HG02623 (cell line): Measurements from ENCODE around the gene PARD3B.

Source experiments
- ATAC-seq: cut with Tn5 transposase; IDR thresholded peaks from one replicate; pipeline ENCODE4 v1.9.1; 2021; ENCODE audit warnings: moderate library complexity; ENCODE audit not compliant: unreplicated experiment

The PARD3B gene

DNA sequence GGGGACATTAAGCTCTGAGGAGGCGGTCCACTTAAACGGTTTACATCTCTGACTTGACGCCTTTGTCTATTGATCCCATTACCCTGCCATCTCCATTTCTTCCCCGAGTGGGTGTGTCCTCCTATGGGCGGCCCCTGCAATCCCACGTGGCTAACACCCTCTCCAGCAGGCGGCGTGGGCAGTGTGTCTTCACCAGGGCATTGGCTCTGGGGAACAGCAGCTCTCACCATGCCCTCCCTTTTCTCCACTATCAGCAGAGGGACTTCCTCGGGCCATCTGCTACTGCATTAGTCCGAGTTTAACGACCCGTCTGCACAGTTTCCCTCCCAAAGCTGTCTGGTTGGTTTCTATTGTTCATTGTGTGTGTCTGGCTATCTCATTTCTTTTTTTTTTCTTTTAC lies 625.1 kb downstream of the PARD3B start:
- no peak for ATAC-seq

GRCh38 chr2:205171261-205171940 lies 626.1 kb downstream of the PARD3B start:
- ATAC-seq: no peak

GRCh38 chr2:205175831-205176230 lies 630.6 kb downstream of the PARD3B start:
- ATAC-seq: no peak

DNA sequence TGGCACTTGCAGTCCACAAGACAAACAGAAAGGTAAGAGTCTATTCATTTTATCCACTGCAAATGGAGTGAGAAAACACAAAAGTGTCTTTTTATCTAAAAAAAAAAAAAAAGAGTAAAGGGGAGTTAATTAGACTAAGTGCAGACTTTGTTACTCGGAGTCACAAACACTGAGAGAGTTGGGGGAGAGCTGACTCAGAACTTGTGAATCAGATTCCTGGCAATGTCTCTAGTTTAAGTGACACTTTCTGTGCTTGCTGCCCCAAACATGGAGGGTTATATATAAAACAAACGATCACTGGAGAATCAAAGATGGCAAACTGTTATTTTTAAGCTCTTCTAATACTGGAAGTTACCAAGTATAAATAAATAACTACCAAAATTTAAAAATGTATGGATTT lies 631.3 kb downstream of the PARD3B start:
- ATAC-seq: no peak

- no peak for ATAC-seq
Observed at GRCh38 chr2:205177546-205177945, 632.3 kb downstream of the PARD3B start.

DNA sequence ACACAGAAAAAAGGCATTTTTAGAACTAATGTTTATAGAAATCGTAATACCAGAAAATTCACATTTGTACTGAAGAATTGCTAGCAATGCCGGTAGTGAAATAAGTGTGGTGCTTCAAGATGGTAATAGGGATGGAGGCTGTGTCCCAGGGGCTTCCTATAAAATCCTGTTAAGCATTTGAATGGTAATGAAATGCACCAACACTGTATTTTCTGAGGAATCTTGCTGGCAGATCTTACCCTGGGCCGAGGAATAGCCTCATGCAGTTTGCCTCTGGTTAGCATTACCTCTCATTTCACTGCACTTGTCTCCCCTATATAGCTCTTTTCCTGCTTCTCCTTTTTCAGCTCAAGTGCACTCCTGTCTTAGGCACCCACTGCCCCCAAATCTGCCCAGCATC lies 635.5 kb downstream of the PARD3B start:
- no peak for ATAC-seq

DNA sequence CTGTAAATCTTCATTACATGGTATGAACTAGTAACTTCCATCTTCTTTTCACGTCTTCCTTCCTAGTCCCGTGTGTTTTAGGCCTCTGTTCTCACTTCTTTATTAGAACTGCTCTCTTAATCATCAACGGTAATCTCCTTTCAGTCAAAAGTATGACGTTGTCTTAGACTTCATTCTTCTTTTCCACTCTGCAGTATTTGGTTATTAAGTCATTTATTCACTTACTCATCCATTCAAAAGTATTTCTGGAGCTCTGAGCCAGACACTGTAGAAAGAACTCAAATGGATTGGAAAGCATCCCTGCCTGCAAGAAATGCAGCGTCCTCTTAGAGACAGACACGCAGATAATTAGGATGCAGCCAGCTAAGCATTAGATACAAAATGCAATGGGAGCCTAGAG lies 642.5 kb downstream of the PARD3B start:
- ATAC-seq: no peak

GRCh38 chr2:205188239-205189138 lies 643.2 kb downstream of the PARD3B start:
- ATAC-seq: no peak

DNA sequence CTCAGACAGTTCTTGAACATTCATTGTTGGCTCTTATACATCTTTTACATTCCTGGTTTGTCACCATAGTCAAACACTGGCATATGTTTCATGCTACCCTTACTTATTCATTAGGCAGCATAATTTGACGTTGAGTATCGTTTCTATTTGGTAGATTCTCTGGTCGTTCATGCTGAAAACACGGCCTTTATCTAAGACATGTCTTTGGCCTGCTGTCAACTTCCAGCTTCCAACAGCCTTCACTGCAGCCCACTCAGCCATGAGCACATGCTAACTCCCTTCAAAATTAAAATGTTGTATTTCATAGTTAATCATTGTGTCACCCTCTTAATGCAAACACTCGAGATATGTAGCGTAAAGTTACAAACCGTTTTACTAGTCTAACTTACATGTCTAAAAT lies 644.0 kb downstream of the PARD3B start:
- no peak for ATAC-seq

DNA sequence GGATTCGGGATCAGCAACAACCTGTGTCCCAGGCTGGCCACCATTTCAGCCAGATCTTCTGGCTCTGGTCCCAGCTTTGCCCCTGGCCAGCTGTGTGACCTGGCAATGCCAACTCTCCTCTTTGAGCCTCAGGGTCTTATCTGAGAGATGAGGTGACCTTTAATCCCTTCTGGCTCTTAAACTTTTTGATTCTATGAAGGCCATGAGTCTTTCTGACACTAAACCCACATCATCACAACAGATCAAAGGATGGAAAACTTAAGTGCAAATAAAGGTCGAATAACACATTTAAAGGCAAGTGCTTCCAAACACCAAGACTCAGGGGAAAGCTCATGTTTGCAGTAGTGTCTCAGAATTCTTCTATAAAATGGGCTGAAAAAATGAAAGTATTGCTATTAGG lies 645.3 kb downstream of the PARD3B start:
- ATAC-seq: no peak

DNA sequence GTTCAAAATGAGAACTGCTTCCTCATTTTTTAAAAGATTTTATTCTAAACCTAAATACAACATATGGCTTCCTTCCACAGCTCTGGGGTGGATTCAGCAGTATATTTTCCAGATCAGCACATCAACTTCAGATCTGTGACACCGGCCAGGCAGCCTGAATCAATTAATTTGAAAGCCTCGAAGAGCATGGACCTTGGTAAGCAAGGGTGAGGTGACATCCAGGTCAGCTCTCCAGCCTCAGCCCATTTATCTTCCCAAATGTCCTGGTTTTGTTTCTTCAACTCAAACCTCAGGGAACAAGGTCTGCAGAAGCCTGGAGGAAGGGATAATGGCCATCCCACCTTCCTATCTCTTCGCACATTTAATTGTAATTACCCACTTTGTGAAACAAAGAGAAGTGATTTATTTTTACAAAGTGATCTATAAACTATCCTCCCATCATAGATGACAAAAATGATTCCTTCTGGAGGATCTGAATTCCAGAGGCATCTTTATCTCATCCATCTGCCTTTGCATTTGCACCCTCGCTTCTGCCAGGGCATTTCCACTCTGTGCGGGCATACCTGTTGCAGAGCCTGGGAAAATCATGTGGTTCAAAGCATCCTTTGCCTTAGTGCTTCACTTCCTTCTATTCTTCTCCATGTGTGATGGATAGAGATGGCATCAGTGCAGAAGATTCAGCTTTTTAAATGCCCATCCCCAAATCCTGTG lies 648.0 kb downstream of the PARD3B start:
- no peak for ATAC-seq

GRCh38 chr2:205193836-205194228 lies 648.6 kb downstream of the PARD3B start:
- no peak for ATAC-seq

- ATAC-seq: no peak
Observed at GRCh38 chr2:205197468-205198139, 652.3 kb downstream of the PARD3B start.

DNA sequence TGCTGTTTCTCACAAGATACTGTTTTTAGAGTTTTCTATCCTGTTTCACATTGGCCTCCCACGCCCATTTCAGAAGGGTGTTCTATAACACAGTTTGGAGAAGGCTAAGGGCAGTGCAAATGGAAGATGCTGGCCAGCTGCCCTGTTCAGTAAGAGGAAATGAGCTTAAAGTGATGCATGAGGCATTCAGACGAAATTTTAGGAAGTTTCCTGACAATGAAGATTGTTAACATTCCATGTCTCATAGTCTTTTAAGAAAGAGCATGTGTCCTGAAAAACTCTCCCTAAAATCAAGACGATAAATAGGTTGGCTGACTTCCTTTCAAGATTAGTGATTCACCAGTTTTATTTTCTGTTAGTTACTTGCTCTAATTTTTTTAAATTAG lies 652.9 kb downstream of the PARD3B start:
- ATAC-seq: no peak

- ATAC-seq: no peak
Observed at GRCh38 chr2:205199165-205199850, 654.0 kb downstream of the PARD3B start.

DNA sequence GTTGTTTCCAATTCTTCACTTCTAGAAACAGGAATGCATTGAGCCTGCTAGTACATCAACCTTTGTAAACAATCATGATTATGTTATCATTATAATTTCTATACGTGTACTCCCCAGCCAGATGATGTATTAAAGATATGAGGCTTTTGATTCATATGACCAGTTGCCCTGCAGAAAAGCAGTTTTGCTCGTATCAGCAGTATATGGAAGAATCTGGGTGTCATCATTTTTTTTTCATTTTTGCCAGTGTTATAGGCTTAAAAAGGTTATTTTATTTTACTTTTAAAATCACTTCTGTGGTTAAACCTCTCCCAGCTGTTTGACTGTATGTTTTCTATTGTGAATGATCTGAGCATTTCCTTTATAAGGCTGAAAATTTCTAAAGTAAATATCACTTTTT lies 665.2 kb downstream of the PARD3B start:
- no peak for ATAC-seq

DNA sequence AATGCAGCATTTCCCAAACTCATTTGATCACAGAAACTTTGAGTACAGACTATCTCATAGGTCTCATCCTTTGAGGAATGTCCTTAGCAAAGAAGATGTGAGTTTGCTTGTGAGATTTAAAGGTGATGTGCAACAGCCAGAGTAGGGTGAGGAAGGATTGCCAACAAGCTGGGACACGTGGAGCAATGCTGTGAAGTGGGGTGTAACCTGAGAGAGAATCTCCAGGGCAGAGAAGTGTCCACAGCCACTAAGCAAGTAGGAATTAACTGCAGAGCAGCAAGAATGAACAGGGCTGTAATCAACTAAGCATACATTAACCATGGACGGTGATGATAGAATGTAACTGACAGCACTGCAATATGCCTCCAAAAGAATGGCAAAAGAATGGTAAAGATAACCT lies 667.1 kb downstream of the PARD3B start:
- no peak for ATAC-seq

DNA sequence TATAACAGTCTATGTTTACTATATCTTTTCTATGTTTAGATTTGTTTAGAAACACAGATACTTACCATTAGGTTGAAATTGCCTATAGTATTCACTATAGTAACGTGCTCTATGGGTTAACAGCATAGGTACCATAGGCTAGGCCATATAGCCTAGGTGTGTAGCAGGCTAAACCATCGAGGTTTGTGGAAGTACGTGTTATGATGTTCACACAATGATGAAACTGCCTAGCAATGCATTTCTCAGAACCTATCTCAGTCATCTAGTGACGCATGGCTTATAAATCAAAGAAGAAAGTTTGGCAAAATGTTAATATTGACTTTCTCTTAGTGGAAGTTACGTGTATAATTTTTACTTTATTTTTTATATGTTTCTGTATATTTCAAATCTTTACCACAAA lies 670.8 kb downstream of the PARD3B start:
- no peak for ATAC-seq

DNA sequence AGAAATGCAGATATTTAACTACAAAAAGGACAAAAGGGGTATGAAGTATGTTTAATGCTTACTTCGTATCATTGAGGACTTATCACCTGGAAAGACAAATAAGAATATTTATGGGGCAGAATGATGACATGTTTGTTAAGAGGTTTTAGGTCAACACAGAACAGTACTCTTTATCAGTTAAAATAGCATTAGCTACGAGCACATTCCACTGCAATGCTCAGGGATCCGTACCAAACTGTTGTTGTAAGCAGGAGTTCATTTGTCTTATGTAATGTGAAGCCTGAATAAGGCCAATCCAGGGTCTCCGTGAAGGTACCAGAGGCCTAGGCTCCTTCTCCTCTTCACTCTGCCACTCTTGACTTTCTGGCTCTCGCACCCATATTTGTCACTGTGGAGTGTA lies 671.3 kb downstream of the PARD3B start:
- no peak for ATAC-seq

DNA sequence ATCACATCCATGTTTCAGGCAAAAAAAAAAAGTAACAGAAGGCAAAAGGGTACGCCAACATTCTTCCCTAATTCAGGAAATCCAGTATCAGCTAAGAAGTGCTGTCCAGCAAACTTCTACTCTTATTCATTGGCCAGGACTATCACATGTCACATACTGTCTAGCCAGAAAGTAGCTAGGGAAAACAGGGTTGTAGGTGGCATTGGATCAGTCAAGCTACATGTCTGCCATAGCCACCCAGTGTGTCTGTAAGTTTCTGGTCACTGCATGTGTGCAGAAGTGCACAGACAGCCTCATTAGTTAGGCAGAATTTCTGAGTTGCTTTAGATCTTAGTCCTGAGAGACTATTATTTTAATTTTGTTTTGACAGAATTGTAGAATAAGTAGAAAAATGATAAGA lies 671.7 kb downstream of the PARD3B start:
- no peak for ATAC-seq

DNA sequence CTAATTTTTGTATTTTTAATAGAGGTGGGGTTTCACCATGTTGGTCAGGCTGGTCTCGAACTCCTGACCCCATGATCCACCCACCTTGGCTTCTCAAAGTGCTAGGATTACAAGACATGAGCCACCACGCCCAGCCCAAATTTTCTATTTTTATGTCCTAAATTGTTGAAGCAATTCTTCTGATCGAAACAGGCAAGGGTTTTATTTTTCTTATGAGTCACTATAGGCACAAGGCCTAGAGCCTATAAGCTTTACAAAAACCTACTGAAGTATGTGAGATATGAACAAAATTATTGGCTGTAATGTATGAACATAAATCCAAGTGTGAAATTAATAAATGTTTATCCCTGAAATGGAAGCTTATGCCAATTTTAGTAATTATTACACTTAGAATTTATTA lies 672.8 kb downstream of the PARD3B start:
- no peak for ATAC-seq
